Measurements from ENCODE around the gene GSG1L2. TPM values are rescaled to one million over a fixed set of nuclear protein-coding genes. Genes with fewer than 3 reads are reported as not detected.

The GSG1L2 gene
- total and polyA plus RNA-seq, 2 of the 13 experiments (the other 11 are each of a cell fraction or from before 2014, with no cell fraction given), result not detected

DNA sequence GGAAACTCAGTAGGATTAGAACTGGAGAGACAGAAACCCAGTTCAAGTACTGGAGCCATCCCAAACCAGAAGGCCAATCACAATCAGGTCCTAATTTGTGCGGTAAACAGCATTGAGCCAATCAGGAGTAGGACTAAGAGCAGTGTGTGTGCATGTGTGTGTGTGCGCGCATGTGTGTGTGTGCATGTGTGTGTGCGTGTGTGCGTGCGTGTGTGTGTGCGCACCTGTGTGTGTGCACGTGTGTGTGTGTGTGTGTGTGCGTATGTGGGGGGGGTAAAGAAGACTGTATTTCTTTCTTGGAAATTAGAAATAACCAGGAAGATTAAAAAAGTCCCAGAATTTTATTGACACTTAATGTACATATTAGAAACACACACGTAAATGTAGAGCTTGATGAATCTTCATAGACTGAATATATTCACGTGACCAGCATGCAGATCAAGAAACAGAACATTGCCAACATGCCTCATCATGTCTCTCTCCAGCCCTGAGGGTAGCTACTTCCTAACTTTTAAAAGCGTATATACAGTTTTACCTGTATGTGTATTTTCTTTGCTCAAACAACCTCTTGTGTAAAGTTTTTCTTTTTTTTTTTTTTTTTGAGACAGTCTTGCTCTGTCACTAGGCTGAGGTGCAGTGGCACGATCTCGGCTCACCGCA lies 29.6 kb downstream of the GSG1L2 start:
- TF ChIP-seq, protein P1, sequence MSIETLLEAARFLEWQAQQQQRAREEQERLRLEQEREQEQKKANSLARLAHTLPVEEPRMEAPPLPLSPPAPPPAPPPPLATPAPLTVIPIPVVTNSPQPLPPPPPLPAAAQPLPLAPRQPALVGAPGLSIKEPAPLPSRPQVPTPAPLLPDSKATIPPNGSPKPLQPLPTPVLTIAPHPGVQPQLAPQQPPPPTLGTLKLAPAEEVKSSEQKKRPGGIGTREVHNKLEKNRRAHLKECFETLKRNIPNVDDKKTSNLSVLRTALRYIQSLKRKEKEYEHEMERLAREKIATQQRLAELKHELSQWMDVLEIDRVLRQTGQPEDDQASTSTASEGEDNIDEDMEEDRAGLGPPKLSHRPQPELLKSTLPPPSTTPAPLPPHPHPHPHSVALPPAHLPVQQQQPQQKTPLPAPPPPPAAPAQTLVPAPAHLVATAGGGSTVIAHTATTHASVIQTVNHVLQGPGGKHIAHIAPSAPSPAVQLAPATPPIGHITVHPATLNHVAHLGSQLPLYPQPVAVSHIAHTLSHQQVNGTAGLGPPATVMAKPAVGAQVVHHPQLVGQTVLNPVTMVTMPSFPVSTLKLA (IDR thresholded peaks at IDR 0.05), result peak; percentile 29; the same call in 1 of the 2 replicates
- no peak for TF ChIP-seq ERF (CRISPR knock-in tag; IDR thresholded peaks at IDR 0.05)
- in situ Hi-C loops (cut with HindIII; ENCODE audit: extremely low pct_ligation_motif_present, low pct_unique_long_range_greater_than_20kb), result no loop called here
- Histone ChIP-seq H3K4me2 (ENCODE audit: low read depth, low read length) (no peak overlapping the region), H3K27me3 (ENCODE audit: control insufficient read depth in 1 of 2, insufficient read depth in 2 of 2, low read length in 2 of 2) (peaks cover 1 to 32% of the 10 kb centered on the region in 2 experiments; a peak in 4 of 5 replicates), H3K79me2 (ENCODE audit: insufficient read depth, low read length) (no peaks in the 10 kb centered on the region), H2AFZ (ENCODE audit: low read length) (no peak overlapping the region), H3K36me3 (replicated peaks in 1 of 2; ENCODE audit: control insufficient read depth in 1 of 2, insufficient read depth in 2 of 2, low read length in 2 of 2) (no peaks in the 10 kb centered on the region), H3K4me3 (replicated peaks in 1 of 3; ENCODE audit: insufficient read depth in 1 of 3, low read depth in 2 of 3, low read length in 3 of 3) (no peak overlapping the region), H3K27ac (ENCODE audit: extremely low read length, insufficient read depth, low read length) (no peak overlapping the region), H3K9ac (ENCODE audit: insufficient read depth, low read depth, low read length) (no peak overlapping the region), H4K20me1 (ENCODE audit: insufficient read depth, low read length) (no peaks in the 10 kb centered on the region), H3K9me3 (ENCODE audit: low read length) (no peaks in the 10 kb centered on the region), H3K4me1 (ENCODE audit: insufficient read depth, low read length) (no peaks in the 10 kb centered on the region)
- DNase-seq (ENCODE audit: low spot score) (no peak), ATAC-seq (no peak), FAIRE-seq (no peak)
- ChIA-PET POLR2A (no interaction called here), CTCF (ENCODE audit: low intra/inter-chr PET ratio, low total read pairs) (no interaction called here)
- WGBS (ENCODE audit: low lambda C conversion rate), result 64% methylated on average over 15 of the region's 15 CpGs
- no TSS peak for BruUV-seq (replicated peaks)
- intact Hi-C loops (cut with micrococcal nuclease; ENCODE audit: unreplicated experiment), result no loop called here

GRCh38 chr17:9790889-9791876 lies 30.7 kb downstream of the GSG1L2 start, which contains the start of gene DHRS7C:
Gene DHRS7C, minus strand, starts transcription at chr17:9791592. Its CDS starts 308 bp downstream, at chr17:9791284.
- Histone ChIP-seq H3K4me2 (ENCODE audit: low read depth, low read length) (no peak within 1 kb of the TSS), H4K20me1 (ENCODE audit: insufficient read depth, low read length) (no peaks in the 10 kb centered on the region), H3K79me2 (ENCODE audit: insufficient read depth, low read length) (no peaks in the 10 kb centered on the region), H3K4me3 (replicated peaks in 1 of 3; ENCODE audit: insufficient read depth in 1 of 3, low read depth in 2 of 3, low read length in 3 of 3) (no peak within 1 kb of the TSS), H3K9me3 (ENCODE audit: low read length) (no peaks in the 10 kb centered on the region), H3K27me3 (ENCODE audit: control insufficient read depth in 1 of 2, insufficient read depth in 2 of 2, low read length in 2 of 2) (peaks cover 3 to 34% of the 10 kb centered on the region in 2 experiments; a peak in 4 of 5 replicates), H2AFZ (ENCODE audit: low read length) (no peak within 1 kb of the TSS), H3K9ac (ENCODE audit: insufficient read depth, low read depth, low read length) (no peak within 1 kb of the TSS), H3K36me3 (replicated peaks in 1 of 2; ENCODE audit: control insufficient read depth in 1 of 2, insufficient read depth in 2 of 2, low read length in 2 of 2) (no peaks in the 10 kb centered on the region), H3K27ac (ENCODE audit: extremely low read length, insufficient read depth, low read length) (no peak within 1 kb of the TSS), H3K4me1 (ENCODE audit: insufficient read depth, low read length) (no peaks in the 10 kb centered on the region)
- DNase-seq (ENCODE audit: low spot score) (no peak), ATAC-seq (no peak), FAIRE-seq (no peak)
- intact Hi-C loops (cut with micrococcal nuclease; ENCODE audit: unreplicated experiment), result no loop called here
- POLR2A ChIA-PET, result no interaction called here
- TF ChIP-seq ZNF777 (CRISPR knock-in tag; IDR thresholded peaks at IDR 0.05), result no peak
- TF ChIP-seq KDM1A (CRISPR knock-in tag; IDR thresholded peaks at IDR 0.05), result no peak
- no peak for TF ChIP-seq PATZ1 (CRISPR knock-in tag; IDR thresholded peaks at IDR 0.05)
- no peak for TF ChIP-seq ETV5 (CRISPR knock-in tag; IDR thresholded peaks at IDR 0.05; ENCODE audit: borderline replicate concordance)
- in situ Hi-C loops (cut with HindIII; ENCODE audit: extremely low pct_ligation_motif_present, low pct_unique_long_range_greater_than_20kb), result no loop called here
- CTCF ChIA-PET (ENCODE audit: low intra/inter-chr PET ratio, low total read pairs), result no interaction called here
- WGBS (ENCODE audit: low lambda C conversion rate), result 16% methylated on average over 10 of the region's 15 CpGs
- no TSS peak for BruUV-seq (replicated peaks)
